ENCODE data around the gene CCDC127. TPM values are rescaled to one million over a fixed set of nuclear protein-coding genes. Genes with fewer than 3 reads are reported as not detected.
A peak's percentile ranks its signal among the peaks of the same experiment; 100 is the strongest.

CCDC127 gene
- total RNA-seq, 1 experiment from 2014 or later: 24.1 TPM

DNA sequence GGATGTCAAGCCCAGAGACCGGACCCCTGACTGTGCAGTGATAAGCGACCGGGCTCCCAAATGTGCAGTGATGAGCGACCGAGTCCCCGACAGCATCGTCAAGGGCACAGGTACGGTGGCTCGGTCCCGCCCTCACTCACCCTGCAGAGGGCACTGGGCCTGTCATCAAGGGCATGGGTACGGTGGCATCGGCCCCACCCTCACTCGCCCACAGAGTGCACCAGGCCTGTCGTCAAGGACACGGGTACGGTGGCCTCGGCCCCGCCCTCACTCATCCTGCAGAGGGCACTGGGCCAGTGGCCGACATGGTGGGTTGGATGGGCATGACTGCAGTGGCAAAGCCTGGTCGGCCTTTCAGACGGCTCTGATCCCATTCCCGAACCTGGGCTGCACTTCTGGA is 36.4 kb downstream of the CCDC127 start:
- Histone ChIP-seq H3K79me2 (ENCODE audit: low read depth) (no peaks in the 10 kb centered on the region), H4K20me1 (ENCODE audit: insufficient read depth) (0 out of 2 replicates have a peak, but pooled peaks cover 3% of the 10 kb centered on the region), H3K36me3 (ENCODE audit: low read depth) (no peaks in the 10 kb centered on the region), H3K9me3 (ENCODE audit: insufficient read depth, low read depth) (no peaks in the 10 kb centered on the region), H3K4me2 (no peak overlapping the region), H3K4me1 (replicated peaks; ENCODE audit: insufficient read depth) (no peaks in the 10 kb centered on the region), H3F3A (ENCODE audit: insufficient read depth, low read depth) (no peaks in the 10 kb centered on the region), H3K9me2 (ENCODE audit: insufficient read depth) (no peaks in the 10 kb centered on the region), H3K4me3 (no peak overlapping the region), H2AFZ (no peak overlapping the region), H3K27me3 (ENCODE audit: insufficient read depth, low read depth) (peaks cover 100% of the 10 kb centered on the region), H3K27ac (no peak overlapping the region)
- POLR2A ChIA-PET (ENCODE audit: unreplicated experiment): no interaction called here
- BruUV-seq (replicated peaks): no TSS peak
- no peak for DNase-seq
- CTCF ChIA-PET: no interaction called here
- TF ChIP-seq EZH2 (IDR thresholded peaks at IDR 0.05; ENCODE audit: low read depth): no peak
- TF ChIP-seq, protein P1, sequence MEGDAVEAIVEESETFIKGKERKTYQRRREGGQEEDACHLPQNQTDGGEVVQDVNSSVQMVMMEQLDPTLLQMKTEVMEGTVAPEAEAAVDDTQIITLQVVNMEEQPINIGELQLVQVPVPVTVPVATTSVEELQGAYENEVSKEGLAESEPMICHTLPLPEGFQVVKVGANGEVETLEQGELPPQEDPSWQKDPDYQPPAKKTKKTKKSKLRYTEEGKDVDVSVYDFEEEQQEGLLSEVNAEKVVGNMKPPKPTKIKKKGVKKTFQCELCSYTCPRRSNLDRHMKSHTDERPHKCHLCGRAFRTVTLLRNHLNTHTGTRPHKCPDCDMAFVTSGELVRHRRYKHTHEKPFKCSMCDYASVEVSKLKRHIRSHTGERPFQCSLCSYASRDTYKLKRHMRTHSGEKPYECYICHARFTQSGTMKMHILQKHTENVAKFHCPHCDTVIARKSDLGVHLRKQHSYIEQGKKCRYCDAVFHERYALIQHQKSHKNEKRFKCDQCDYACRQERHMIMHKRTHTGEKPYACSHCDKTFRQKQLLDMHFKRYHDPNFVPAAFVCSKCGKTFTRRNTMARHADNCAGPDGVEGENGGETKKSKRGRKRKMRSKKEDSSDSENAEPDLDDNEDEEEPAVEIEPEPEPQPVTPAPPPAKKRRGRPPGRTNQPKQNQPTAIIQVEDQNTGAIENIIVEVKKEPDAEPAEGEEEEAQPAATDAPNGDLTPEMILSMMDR (conservative IDR thresholded peaks at IDR 0.05): no peak
- intact Hi-C loops (cut with micrococcal nuclease; ENCODE audit: unreplicated experiment): no loop called here

DNA sequence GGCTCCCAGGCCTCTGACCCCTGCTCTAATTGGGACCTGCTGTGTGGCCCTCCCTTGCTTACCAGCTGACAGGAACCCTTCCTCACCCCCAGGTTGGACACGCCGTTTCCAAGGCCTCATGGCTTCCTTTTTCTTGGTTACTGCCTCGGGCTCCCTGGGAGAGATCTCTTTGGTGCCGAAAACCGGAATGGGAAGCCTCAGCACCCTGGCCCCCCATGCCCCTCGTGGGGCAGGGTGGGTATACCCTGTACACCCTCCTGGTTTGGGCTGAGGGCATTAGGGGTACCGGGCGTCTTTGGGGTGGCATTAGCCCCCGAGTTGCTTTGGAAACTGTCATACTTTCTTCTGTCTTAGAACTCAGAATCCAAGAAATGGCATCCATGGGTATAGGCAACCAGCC is 36.8 kb downstream of the CCDC127 start:
- no peak overlapping the region for H2AFZ ChIP-seq
- no TSS peak for BruUV-seq (replicated peaks)
- CTCF ChIA-PET: no interaction called here
- no peaks in the 10 kb centered on the region for H3K36me3 ChIP-seq (ENCODE audit: low read depth)
- TF ChIP-seq, protein P1 (conservative IDR thresholded peaks at IDR 0.05): no peak
- no peak for TF ChIP-seq EZH2 (IDR thresholded peaks at IDR 0.05; ENCODE audit: low read depth)
- no peak for DNase-seq
- H3K9me3 ChIP-seq (ENCODE audit: insufficient read depth, low read depth): no peaks in the 10 kb centered on the region
- no peaks in the 10 kb centered on the region for H3F3A ChIP-seq (ENCODE audit: insufficient read depth, low read depth)
- no peak overlapping the region for H3K27ac ChIP-seq
- H3K27me3 ChIP-seq (ENCODE audit: insufficient read depth, low read depth): peaks cover 100% of the 10 kb centered on the region
- no peak overlapping the region for H3K4me3 ChIP-seq
- POLR2A ChIA-PET (ENCODE audit: unreplicated experiment): no interaction called here
- no peak overlapping the region for H3K4me2 ChIP-seq
- no peaks in the 10 kb centered on the region for H3K79me2 ChIP-seq (ENCODE audit: low read depth)
- H4K20me1 ChIP-seq (ENCODE audit: insufficient read depth): 0 out of 2 replicates have a peak, but pooled peaks cover 7% of the 10 kb centered on the region
- intact Hi-C loops (cut with micrococcal nuclease; ENCODE audit: unreplicated experiment): no loop called here
- H3K9me2 ChIP-seq (ENCODE audit: insufficient read depth): no peaks in the 10 kb centered on the region
- H3K4me1 ChIP-seq (replicated peaks; ENCODE audit: insufficient read depth): no peaks in the 10 kb centered on the region

DNA sequence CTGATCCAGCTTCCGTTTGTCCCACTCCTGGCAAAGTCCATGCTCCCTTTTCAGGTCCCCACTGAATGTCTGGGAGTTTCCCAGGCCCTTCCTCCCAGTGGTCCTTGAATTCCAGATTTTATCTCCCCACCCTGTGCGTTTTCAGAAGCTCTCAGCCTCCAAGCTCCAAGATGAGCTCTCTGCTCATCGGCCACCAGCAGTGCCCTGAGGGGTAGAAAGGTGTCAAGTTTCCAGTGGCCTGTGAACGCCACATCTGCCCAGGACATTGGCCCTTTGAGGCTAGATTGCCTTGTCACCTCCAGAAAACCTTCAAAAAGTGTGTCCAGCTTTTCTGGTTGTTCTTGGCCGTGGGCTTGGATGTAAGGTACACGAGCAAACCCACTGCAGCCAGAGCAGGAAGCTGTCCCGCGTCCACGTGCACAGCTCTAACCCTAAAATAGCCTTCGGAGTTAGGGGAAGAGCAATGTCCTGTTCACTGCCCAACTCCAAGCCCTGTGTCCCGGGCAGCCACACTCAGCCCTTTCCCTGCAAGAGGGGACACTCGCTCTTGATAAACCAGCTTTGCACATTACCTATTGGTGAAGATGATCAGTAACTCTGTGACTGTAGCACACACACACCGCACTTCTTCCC is 37.6 kb downstream of the CCDC127 start:
- no TSS peak for BruUV-seq (replicated peaks)
- no peaks in the 10 kb centered on the region for H3F3A ChIP-seq (ENCODE audit: insufficient read depth, low read depth)
- ChIA-PET POLR2A (ENCODE audit: unreplicated experiment) (no interaction called here), CTCF (interaction anchor here (0.7 to 0.9 kb wide), 2 partner anchors 8 to 12 kb away, joined by 3 to 6 read pairs; no protein-coding TSS in a partner anchor)
- intact Hi-C loops (cut with micrococcal nuclease; ENCODE audit: unreplicated experiment): no loop called here
- H3K4me2 ChIP-seq: no peak overlapping the region
- H3K27me3 ChIP-seq (ENCODE audit: insufficient read depth, low read depth): peaks cover 97% of the 10 kb centered on the region
- H3K9me2 ChIP-seq (ENCODE audit: insufficient read depth): no peaks in the 10 kb centered on the region
- peak in 1 of 2 experiments; percentile 38 for DNase-seq
- H3K4me1 ChIP-seq (replicated peaks; ENCODE audit: insufficient read depth): no peaks in the 10 kb centered on the region
- no peaks in the 10 kb centered on the region for H3K9me3 ChIP-seq (ENCODE audit: insufficient read depth, low read depth)
- 0 out of 2 replicates have a peak, but pooled peaks cover 8% of the 10 kb centered on the region for H4K20me1 ChIP-seq (ENCODE audit: insufficient read depth)
- TF ChIP-seq EZH2 (IDR thresholded peaks at IDR 0.05; ENCODE audit: low read depth): no peak
- TF ChIP-seq, protein P1 (conservative IDR thresholded peaks at IDR 0.05): no peak
- no peak overlapping the region for H3K27ac ChIP-seq
- no peaks in the 10 kb centered on the region for H3K36me3 ChIP-seq (ENCODE audit: low read depth)
- H2AFZ ChIP-seq: no peak overlapping the region
- no peak overlapping the region for H3K4me3 ChIP-seq
- no peaks in the 10 kb centered on the region for H3K79me2 ChIP-seq (ENCODE audit: low read depth)

Data from PC-9 (cell line).